Mesothelial cell of epicardium (in vitro differentiated cells): ENCODE measurements around the gene FRMD5. TPM values are rescaled to one million over a fixed set of nuclear protein-coding genes. Genes with fewer than 3 reads are reported as not detected.

Source experiments
- DNase-seq, 2 experiments: peaks; one replicate each; pipeline ENCODE4 v3.0.0; 2021; ENCODE audit warnings: low spot score in 2 of 2; ENCODE audit not compliant: unreplicated experiment in 2 of 2
- H3K27ac Mint-ChIP-seq: 2 replicates; pipeline ENCODE4 v1.8.0; 2021; ENCODE audit warnings: mixed read lengths
- H3K27me3 Mint-ChIP-seq: 2 replicates; pipeline ENCODE4 v1.8.0; 2021; ENCODE audit warnings: low read depth, mixed read lengths
- H3K36me3 Mint-ChIP-seq: 2 replicates; pipeline ENCODE4 v1.8.0; 2021; ENCODE audit warnings: mixed read lengths
- H3K4me1 Mint-ChIP-seq: 2 replicates; pipeline ENCODE4 v1.8.0; 2021; ENCODE audit warnings: mixed read lengths
- H3K4me3 Mint-ChIP-seq: 2 replicates; pipeline ENCODE4 v1.8.0; 2021; ENCODE audit warnings: mild to moderate bottlenecking, moderate library complexity, mixed read lengths
- H3K9me3 Mint-ChIP-seq: 2 replicates; pipeline ENCODE4 v1.8.0; 2021; ENCODE audit warnings: mixed read lengths
- CTCF ChIP-seq: fragments of 200-600 bp; sonication (generic); IDR thresholded peaks from one replicate; pipeline ENCODE4 v1.5.0; 2021; ENCODE audit warnings: antibody characterized with exemption; ENCODE audit not compliant: unreplicated experiment
- total RNA-seq: library from RNA; stranded (reverse); gene quantifications from 3 replicates; pipeline ENCODE4 v1.2.1, GENCODE V29; 2021

Gene FRMD5
- total RNA-seq, 1 donor from 2014 or later = 2.5 TPM

GRCh38 chr15:44082558-44083157 is 112.4 kb downstream of the FRMD5 start:
- H3K27ac Mint-ChIP-seq = no peak overlapping the region

GRCh38 chr15:44081026-44082013 is 113.8 kb downstream of the FRMD5 start:
- TF ChIP-seq CTCF = no peak
- H3K27me3 Mint-ChIP-seq = no peaks in the 10 kb centered on the region
- no peak for DNase-seq
- peaks cover 2% of the 10 kb centered on the region for H3K4me1 Mint-ChIP-seq
- no peak overlapping the region for H3K4me3 Mint-ChIP-seq
- peaks cover 20% of the 10 kb centered on the region for H3K9me3 Mint-ChIP-seq
- no peaks in the 10 kb centered on the region for H3K36me3 Mint-ChIP-seq
- H3K27ac Mint-ChIP-seq = no peak overlapping the region

More at GRCh38 chr15:44082558-44083157, 112.4 kb downstream of the FRMD5 start:
- no peaks in the 10 kb centered on the region for H3K27me3 Mint-ChIP-seq
- DNase-seq = no peak
- peaks cover 16% of the 10 kb centered on the region for H3K9me3 Mint-ChIP-seq
- H3K4me1 Mint-ChIP-seq = peaks cover 2% of the 10 kb centered on the region
- H3K4me3 Mint-ChIP-seq = no peak overlapping the region
- no peaks in the 10 kb centered on the region for H3K36me3 Mint-ChIP-seq
- no peak for TF ChIP-seq CTCF

GRCh38 chr15:44075535-44075934 is 119.5 kb downstream of the FRMD5 start:
- no peaks in the 10 kb centered on the region for H3K36me3 Mint-ChIP-seq
- peaks cover 20% of the 10 kb centered on the region for H3K9me3 Mint-ChIP-seq
- no peak overlapping the region for H3K27ac Mint-ChIP-seq
- DNase-seq = no peak
- H3K4me3 Mint-ChIP-seq = no peak overlapping the region
- no peaks in the 10 kb centered on the region for H3K4me1 Mint-ChIP-seq
- H3K27me3 Mint-ChIP-seq = peaks cover 2% of the 10 kb centered on the region
- no peak for TF ChIP-seq CTCF

GRCh38 chr15:44069489-44069888 is 125.6 kb downstream of the FRMD5 start:
- Mint-ChIP-seq H3K4me1 (no peaks in the 10 kb centered on the region), H3K27me3 (peaks cover 7% of the 10 kb centered on the region), H3K9me3 (no peaks in the 10 kb centered on the region), H3K4me3 (no peak overlapping the region), H3K27ac (no peak overlapping the region), H3K36me3 (no peaks in the 10 kb centered on the region)
- no peak for DNase-seq
- TF ChIP-seq CTCF = no peak

- H3K9me3 Mint-ChIP-seq = no peaks in the 10 kb centered on the region
- no peak for TF ChIP-seq CTCF
- peaks cover 7% of the 10 kb centered on the region for H3K27me3 Mint-ChIP-seq
- no peak overlapping the region for H3K4me3 Mint-ChIP-seq
- H3K4me1 Mint-ChIP-seq = no peaks in the 10 kb centered on the region
- no peak overlapping the region for H3K27ac Mint-ChIP-seq
- DNase-seq = no peak
- no peaks in the 10 kb centered on the region for H3K36me3 Mint-ChIP-seq
Measured at GRCh38 chr15:44068347-44068746, 126.7 kb downstream of the FRMD5 start.
